GM12878 (cell line): Measurements from ENCODE around the gene CDK17. TPM values are rescaled to one million over a fixed set of nuclear protein-coding genes. Genes with fewer than 3 reads are reported as not detected.

ENCODE experiments used
- ATAC-seq: fragments of 200-7000 bp; cut with Tn5 transposase; 3 replicates; pipeline ENCODE4 v1.9.1; 2020; ENCODE audit warnings: mild to moderate bottlenecking, moderate library complexity
- BruUV-seq: library from RNA; stranded (reverse); fragments of 400-500 nt; replicated peaks from 2 replicates; lab custom pipeline; 2021; lab: Mats Ljungman, UMichigan
- CTCF ChIA-PET: fragments of 300-600 bp; sonication (Branson Sonifier 250); formaldehyde crosslinking; extraction: SDS; loops from one replicate; lab custom pipeline; 2021; ENCODE audit warnings: inconsistent platforms; lab: Yijun Ruan, JAX
- POLR2A ChIA-PET: fragments of 350-600 bp; formaldehyde crosslinking; extraction: SDS; loops from one replicate; lab custom pipeline; 2021; ENCODE audit warnings: inconsistent platforms; lab: Charles Lee
- RAD21 ChIA-PET: fragments of 300-600 bp; sonication (Branson Sonifier 250); formaldehyde crosslinking; loops from one replicate; lab custom pipeline; 2023; ENCODE audit warnings: antibody characterized with exemption; ENCODE audit not compliant: unreplicated experiment; lab: Charles Lee
- SMC1A ChIA-PET: fragments of 300-600 bp; sonication (Branson Sonifier 250); formaldehyde crosslinking; loops from one replicate; lab custom pipeline; 2023; ENCODE audit not compliant: unreplicated experiment, uncharacterized antibody; lab: Charles Lee
- DNase-seq: peaks from one replicate; pipeline ENCODE4 v3.0.0-alpha.2; 2011; ENCODE audit warnings: low read depth, low spot score
- FAIRE-seq: peaks from 3 replicates; lab custom pipeline; 2011; peaks lifted over from hg19 to GRCh38; lab: Jason Lieb, UNC
- H2AFZ ChIP-seq: 2 replicates; pipeline ENCODE4 v1.6.0; 2011; ENCODE audit warnings: low read depth, low read length, control low read depth; ENCODE audit not compliant: control insufficient read depth
- H3K27ac ChIP-seq: 2 replicates; pipeline ENCODE4 v1.5.1; 2011; ENCODE audit warnings: control low read depth; ENCODE audit not compliant: control insufficient read depth, insufficient read depth
- H3K27me3 ChIP-seq, 2 experiments: replicated peaks in 1 of 2; 2 replicates each; pipeline versions ENCODE4 v1.6.0 to v1.6.1; 2011; ENCODE audit warnings: low read length in 1 of 2; ENCODE audit not compliant: control insufficient read depth in 2 of 2, insufficient read depth in 2 of 2
- H3K36me3 ChIP-seq, 2 experiments: 2 replicates each; pipeline ENCODE4 v1.5.1; 2011; ENCODE audit warnings: low read length in 1 of 2; ENCODE audit not compliant: control insufficient read depth in 2 of 2, insufficient read depth in 2 of 2
- H3K4me1 ChIP-seq: 2 replicates; pipeline ENCODE4 v1.6.1; 2011; ENCODE audit warnings: mild to moderate bottlenecking, low read length, moderate library complexity, mixed read lengths; ENCODE audit not compliant: control insufficient read depth, insufficient read depth
- H3K4me2 ChIP-seq: 2 replicates; pipeline ENCODE4 v1.6.0; 2011; ENCODE audit warnings: control low read depth; ENCODE audit not compliant: control insufficient read depth, insufficient read depth
- H3K4me3 ChIP-seq: fragments of 200-600 bp; sonication (generic); 2 replicates; pipeline ENCODE4 v1.5.1; 2016
- H3K79me2 ChIP-seq: 2 replicates; pipeline ENCODE4 v1.6.0; 2011; ENCODE audit warnings: low read length; ENCODE audit not compliant: control insufficient read depth, insufficient read depth
- H3K9ac ChIP-seq: 2 replicates; pipeline ENCODE4 v1.8.0; 2011; ENCODE audit warnings: low read length, control low read depth, mixed read lengths; ENCODE audit not compliant: control insufficient read depth, insufficient read depth
- H3K9me3 ChIP-seq: replicated peaks from 3 replicates; pipeline ENCODE4 v1.5.1; 2011; ENCODE audit warnings: mild to moderate bottlenecking, low read length; ENCODE audit not compliant: control insufficient read depth, insufficient read depth
- H4K20me1 ChIP-seq: 2 replicates; pipeline ENCODE4 v1.6.0; 2011; ENCODE audit not compliant: control insufficient read depth, insufficient read depth
- ATF7 ChIP-seq: fragments of 450-650 bp; IDR thresholded peaks from 2 replicates; pipeline ENCODE4 v1.6.1; 2016; ENCODE audit warnings: low read depth, mild to moderate bottlenecking
- CBFB ChIP-seq: IDR thresholded peaks from 2 replicates; pipeline ENCODE4 v1.6.1; 2016; ENCODE audit warnings: antibody characterized with exemption, low read depth
- CBX3 ChIP-seq: fragments of 200-600 bp; sonication (generic); IDR thresholded peaks from 2 replicates; pipeline ENCODE4 v1.6.1; 2016; ENCODE audit warnings: low read depth, borderline replicate concordance
- CREB1 ChIP-seq: IDR thresholded peaks from 2 replicates; pipeline ENCODE4 v1.6.1; 2012; ENCODE audit warnings: low read depth, mild to moderate bottlenecking, inconsistent platforms
- EP300 ChIP-seq, 2 experiments: fragments of 150-350 bp in 1 of 2; IDR thresholded peaks; 2 replicates each; pipeline ENCODE4 v1.6.1; 2011 to 2012; ENCODE audit warnings: low read depth in 2 of 2, low read length in 2 of 2, borderline replicate concordance in 1 of 2, improper control_type of control experiment in 1 of 2, inconsistent platforms in 1 of 2; ENCODE audit not compliant: control insufficient read depth in 1 of 2
- GATAD2B ChIP-seq: fragments of 450-650 bp; conservative IDR thresholded peaks from 2 replicates; pipeline ENCODE4 v1.6.1; 2017; ENCODE audit warnings: low read depth, mild to moderate bottlenecking, moderate library complexity
- HDAC2 ChIP-seq: fragments of 200-600 bp; sonication (generic); IDR thresholded peaks from 2 replicates; pipeline ENCODE4 v1.6.1; 2017
- NBN ChIP-seq: fragments of 450-650 bp; IDR thresholded peaks from 2 replicates; pipeline ENCODE4 v1.6.1; 2016
- SMAD5 ChIP-seq: IDR thresholded peaks from 2 replicates; pipeline ENCODE4 v1.6.1; 2016; ENCODE audit warnings: antibody characterized with exemption, low read depth
- SRF ChIP-seq, 2 experiments: IDR thresholded peaks; 2 replicates each; pipeline ENCODE4 v1.6.1; 2011; ENCODE audit warnings: low read depth in 2 of 2, low read length in 2 of 2, mild to moderate bottlenecking in 1 of 2, moderate library complexity in 1 of 2
- SUPT20H ChIP-seq: IDR thresholded peaks from 2 replicates; pipeline ENCODE4 v1.6.1; 2011; ENCODE audit warnings: low read depth, mild to moderate bottlenecking, low read length, moderate library complexity, borderline replicate concordance; ENCODE audit not compliant: control insufficient read depth
- TAF1 ChIP-seq: IDR thresholded peaks from 2 replicates; pipeline ENCODE4 v1.6.1; 2011; ENCODE audit warnings: mild to moderate bottlenecking, low read depth, low read length, borderline replicate concordance
- TCF3 ChIP-seq: IDR thresholded peaks from 2 replicates; pipeline ENCODE4 v1.6.1; 2012; ENCODE audit warnings: low read depth, mild to moderate bottlenecking, low read length, borderline replicate concordance; ENCODE audit not compliant: insufficient read depth
- YBX1 ChIP-seq: fragments of 450-650 bp; IDR thresholded peaks from 2 replicates; pipeline ENCODE4 v1.6.1; 2016; ENCODE audit warnings: antibody characterized with exemption
- ZBED1 ChIP-seq: IDR thresholded peaks from 2 replicates; pipeline ENCODE4 v1.6.1; 2016; ENCODE audit warnings: borderline replicate concordance
- ZNF622 ChIP-seq: fragments of 450-650 bp; IDR thresholded peaks from 2 replicates; pipeline ENCODE4 v1.6.1; 2017; ENCODE audit warnings: mild to moderate bottlenecking, inconsistent platforms
- WGBS: methylation state at CpG from one replicate; pipeline ENCODE4 v1.1.6; 2016; ENCODE audit warnings: low lambda C conversion rate; ENCODE audit not compliant: insufficient replicate concordance, insufficient coverage; ENCODE audit errors: missing lambda C conversion rate; 5-methylcytosine and 5-hydroxymethylcytosine counted together
- in situ Hi-C: fragments of 300-500 bp; cut with MboI; formaldehyde crosslinking; loops from 9 replicates; pipeline ENCODE4 v1.14.3; 2018; ENCODE audit warnings: mixed read lengths
- intact Hi-C: fragments of 100-400 bp; cut with micrococcal nuclease; formaldehyde crosslinking; loops from one replicate; pipeline ENCODE4 v1.14.2; 2022; ENCODE audit not compliant: unreplicated experiment
- polyA plus RNA-seq, 11 experiments: library from polyadenylated mRNA; depleted of rRNA in 4 of 11; unstranded in 6 of 11; stranded (reverse) in 5 of 11; fragments of >200 nt; fragmentation: Nextera tagmentation in 4 of 11; fragmentation: Illumina TruSeq in 1 of 11; extraction: Ambion mirVana in 4 of 11; extraction: Trizol in 1 of 11; gene quantifications; 1 replicate in 1 of 11; 2 replicates in 10 of 11; pipeline versions ENCODE4 v1.2.1 to v1.2.3, GENCODE V29; 2011 to 2016; ENCODE audit warnings: inconsistent platforms in 2 of 11, missing spikeins in 2 of 11, low read depth in 1 of 11
- total RNA-seq, 4 experiments: library from RNA; depleted of rRNA in 3 of 4; stranded (reverse); fragments of >200 nt in 3 of 4; fragmentation: Illumina TruSeq in 1 of 4; extraction: Trizol in 1 of 4; gene quantifications; 2 replicates each; pipeline versions ENCODE4 v1.2.1 to v1.2.3, GENCODE V29; 2013 to 2021
- TF ChIP-seq, protein P1 (sequence below): fragments of 450-650 bp; IDR thresholded peaks from 2 replicates; pipeline ENCODE4 v1.6.1; 2018; ENCODE audit warnings: mild to moderate bottlenecking, low read depth, moderate library complexity; ENCODE audit not compliant: partially characterized antibody
- TF ChIP-seq, protein P2 (sequence below): fragments of 150-350 bp; IDR thresholded peaks from 2 replicates; pipeline ENCODE4 v1.6.1; 2016; ENCODE audit warnings: low read depth, low read length

Gene CDK17
- total and polyA plus RNA-seq, 10 of the 15 experiments (the other 5 are each of a cell fraction or from before 2014, with no cell fraction given): 5.6 to 45.6 (median 18.3) TPM

DNA sequence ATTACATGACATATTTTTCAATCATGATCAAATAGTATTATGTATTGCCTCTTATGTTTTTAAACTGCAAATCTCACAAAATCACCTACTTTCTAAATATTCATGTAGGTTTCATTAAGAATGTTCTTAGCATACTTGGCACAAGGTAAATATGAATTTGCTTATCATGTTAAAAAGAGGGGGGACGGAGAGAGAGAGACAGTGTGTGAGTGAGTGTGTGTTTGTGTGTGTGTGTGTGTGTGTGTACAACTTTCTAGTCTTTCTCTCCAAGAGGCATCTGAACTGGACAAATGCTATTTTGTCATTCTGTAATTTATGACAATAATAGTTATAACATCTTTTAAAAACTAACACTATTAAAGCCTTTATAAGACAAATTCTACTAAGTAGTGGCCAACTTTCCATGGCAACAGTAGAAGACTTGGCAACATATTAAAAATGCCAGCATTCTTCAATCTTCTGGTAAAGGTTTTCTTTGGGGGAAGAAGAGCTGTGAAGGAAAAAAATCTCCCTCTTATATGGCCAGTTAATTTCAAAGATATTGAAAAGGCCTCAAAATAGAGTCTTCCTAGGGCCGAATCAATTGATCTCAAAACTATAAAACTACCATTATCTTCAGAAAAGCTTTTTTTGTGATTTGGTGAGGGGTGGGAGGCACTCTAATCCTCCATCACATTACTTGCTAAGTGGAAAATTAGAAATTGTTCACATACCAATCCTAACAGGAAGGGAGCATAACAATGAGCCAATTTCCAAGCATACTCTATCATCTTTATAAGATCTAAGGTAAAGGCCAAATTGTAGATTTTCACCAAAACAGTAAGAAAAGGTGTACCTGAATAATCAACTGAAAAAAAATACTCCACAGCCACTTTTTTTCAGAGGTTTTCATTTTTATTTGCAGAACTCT, 28.2 kb downstream of the CDK17 start:
- no peaks in the 10 kb centered on the region for H3K36me3 ChIP-seq
- no TSS peak for BruUV-seq
- TF ChIP-seq NBN: no peak
- TF ChIP-seq TCF3: no peak
- no peak for TF ChIP-seq SMAD5
- no peak for TF ChIP-seq YBX1
- TF ChIP-seq, protein P1, sequence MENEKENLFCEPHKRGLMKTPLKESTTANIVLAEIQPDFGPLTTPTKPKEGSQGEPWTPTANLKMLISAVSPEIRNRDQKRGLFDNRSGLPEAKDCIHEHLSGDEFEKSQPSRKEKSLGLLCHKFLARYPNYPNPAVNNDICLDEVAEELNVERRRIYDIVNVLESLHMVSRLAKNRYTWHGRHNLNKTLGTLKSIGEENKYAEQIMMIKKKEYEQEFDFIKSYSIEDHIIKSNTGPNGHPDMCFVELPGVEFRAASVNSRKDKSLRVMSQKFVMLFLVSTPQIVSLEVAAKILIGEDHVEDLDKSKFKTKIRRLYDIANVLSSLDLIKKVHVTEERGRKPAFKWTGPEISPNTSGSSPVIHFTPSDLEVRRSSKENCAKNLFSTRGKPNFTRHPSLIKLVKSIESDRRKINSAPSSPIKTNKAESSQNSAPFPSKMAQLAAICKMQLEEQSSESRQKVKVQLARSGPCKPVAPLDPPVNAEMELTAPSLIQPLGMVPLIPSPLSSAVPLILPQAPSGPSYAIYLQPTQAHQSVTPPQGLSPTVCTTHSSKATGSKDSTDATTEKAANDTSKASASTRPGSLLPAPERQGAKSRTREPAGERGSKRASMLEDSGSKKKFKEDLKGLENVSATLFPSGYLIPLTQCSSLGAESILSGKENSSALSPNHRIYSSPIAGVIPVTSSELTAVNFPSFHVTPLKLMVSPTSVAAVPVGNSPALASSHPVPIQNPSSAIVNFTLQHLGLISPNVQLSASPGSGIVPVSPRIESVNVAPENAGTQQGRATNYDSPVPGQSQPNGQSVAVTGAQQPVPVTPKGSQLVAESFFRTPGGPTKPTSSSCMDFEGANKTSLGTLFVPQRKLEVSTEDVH: no peak
- TF ChIP-seq SUPT20H: no peak
- TF ChIP-seq EP300 (IDR thresholded peaks at IDR 0.05; ENCODE audit: borderline replicate concordance in 1 of 2, control insufficient read depth in 1 of 2, low read depth in 2 of 2, low read length in 2 of 2): no peak
- TF ChIP-seq ATF7: no peak
- no peak for TF ChIP-seq CREB1
- no peak for TF ChIP-seq HDAC2
- no peak for TF ChIP-seq CBX3
- TF ChIP-seq, protein P2, sequence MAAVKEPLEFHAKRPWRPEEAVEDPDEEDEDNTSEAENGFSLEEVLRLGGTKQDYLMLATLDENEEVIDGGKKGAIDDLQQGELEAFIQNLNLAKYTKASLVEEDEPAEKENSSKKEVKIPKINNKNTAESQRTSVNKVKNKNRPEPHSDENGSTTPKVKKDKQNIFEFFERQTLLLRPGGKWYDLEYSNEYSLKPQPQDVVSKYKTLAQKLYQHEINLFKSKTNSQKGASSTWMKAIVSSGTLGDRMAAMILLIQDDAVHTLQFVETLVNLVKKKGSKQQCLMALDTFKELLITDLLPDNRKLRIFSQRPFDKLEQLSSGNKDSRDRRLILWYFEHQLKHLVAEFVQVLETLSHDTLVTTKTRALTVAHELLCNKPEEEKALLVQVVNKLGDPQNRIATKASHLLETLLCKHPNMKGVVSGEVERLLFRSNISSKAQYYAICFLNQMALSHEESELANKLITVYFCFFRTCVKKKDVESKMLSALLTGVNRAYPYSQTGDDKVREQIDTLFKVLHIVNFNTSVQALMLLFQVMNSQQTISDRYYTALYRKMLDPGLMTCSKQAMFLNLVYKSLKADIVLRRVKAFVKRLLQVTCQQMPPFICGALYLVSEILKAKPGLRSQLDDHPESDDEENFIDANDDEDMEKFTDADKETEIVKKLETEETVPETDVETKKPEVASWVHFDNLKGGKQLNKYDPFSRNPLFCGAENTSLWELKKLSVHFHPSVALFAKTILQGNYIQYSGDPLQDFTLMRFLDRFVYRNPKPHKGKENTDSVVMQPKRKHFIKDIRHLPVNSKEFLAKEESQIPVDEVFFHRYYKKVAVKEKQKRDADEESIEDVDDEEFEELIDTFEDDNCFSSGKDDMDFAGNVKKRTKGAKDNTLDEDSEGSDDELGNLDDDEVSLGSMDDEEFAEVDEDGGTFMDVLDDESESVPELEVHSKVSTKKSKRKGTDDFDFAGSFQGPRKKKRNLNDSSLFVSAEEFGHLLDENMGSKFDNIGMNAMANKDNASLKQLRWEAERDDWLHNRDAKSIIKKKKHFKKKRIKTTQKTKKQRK: no peak
- TF ChIP-seq TAF1: no peak
- no peak for TF ChIP-seq SRF (IDR thresholded peaks at IDR 0.05; ENCODE audit: low read depth in 2 of 2, low read length in 2 of 2)
- no peak for TF ChIP-seq CBFB
- TF ChIP-seq ZNF622: no peak
- no peak for TF ChIP-seq GATAD2B
- TF ChIP-seq ZBED1: no peak
- H3K9ac ChIP-seq: no peak overlapping the region
- no peak overlapping the region for H3K4me3 ChIP-seq
- H2AFZ ChIP-seq: no peak overlapping the region
- ChIA-PET POLR2A (no interaction called here), CTCF (interaction anchor here (0.6 to 0.9 kb wide), 2 partner anchors 24 to 374 kb away, joined by 3 read pairs; no protein-coding TSS in a partner anchor), RAD21 (interaction anchor here (1.0 kb wide), 1 partner anchor 27 kb away, joined by 3 read pairs; no protein-coding TSS in a partner anchor), SMC1A (interaction anchor here (1.5 kb wide), 1 partner anchor 145 kb away, joined by 4 read pairs; no protein-coding TSS in a partner anchor)
- DNase-seq (no peak), FAIRE-seq (no peak), ATAC-seq (no peak)
- in situ Hi-C loops (no loop called here), intact Hi-C loops (no loop called here)
- H3K4me2 ChIP-seq: no peak overlapping the region
- H3K27me3 ChIP-seq: no peaks in the 10 kb centered on the region
- no peaks in the 10 kb centered on the region; the same call in 2 of the 3 replicates for H3K9me3 ChIP-seq
- no peaks in the 10 kb centered on the region for H4K20me1 ChIP-seq
- peaks cover 26% of the 10 kb centered on the region for H3K4me1 ChIP-seq
- WGBS: 86% methylated on average over 2 of the region's 2 CpGs
- H3K79me2 ChIP-seq: peaks cover 84% of the 10 kb centered on the region
- H3K27ac ChIP-seq: no peak overlapping the region
